ENCODE results near the gene MFSD2A. TPM values are rescaled to one million over a fixed set of nuclear protein-coding genes. Genes with fewer than 3 reads are reported as not detected.

MFSD2A gene
- total and polyA plus RNA-seq, 9 of the 15 experiments (the other 6 are each of a cell fraction or from before 2014, with no cell fraction given): 0.06 to 0.40 (median 0.15) TPM; not detected in 4

DNA sequence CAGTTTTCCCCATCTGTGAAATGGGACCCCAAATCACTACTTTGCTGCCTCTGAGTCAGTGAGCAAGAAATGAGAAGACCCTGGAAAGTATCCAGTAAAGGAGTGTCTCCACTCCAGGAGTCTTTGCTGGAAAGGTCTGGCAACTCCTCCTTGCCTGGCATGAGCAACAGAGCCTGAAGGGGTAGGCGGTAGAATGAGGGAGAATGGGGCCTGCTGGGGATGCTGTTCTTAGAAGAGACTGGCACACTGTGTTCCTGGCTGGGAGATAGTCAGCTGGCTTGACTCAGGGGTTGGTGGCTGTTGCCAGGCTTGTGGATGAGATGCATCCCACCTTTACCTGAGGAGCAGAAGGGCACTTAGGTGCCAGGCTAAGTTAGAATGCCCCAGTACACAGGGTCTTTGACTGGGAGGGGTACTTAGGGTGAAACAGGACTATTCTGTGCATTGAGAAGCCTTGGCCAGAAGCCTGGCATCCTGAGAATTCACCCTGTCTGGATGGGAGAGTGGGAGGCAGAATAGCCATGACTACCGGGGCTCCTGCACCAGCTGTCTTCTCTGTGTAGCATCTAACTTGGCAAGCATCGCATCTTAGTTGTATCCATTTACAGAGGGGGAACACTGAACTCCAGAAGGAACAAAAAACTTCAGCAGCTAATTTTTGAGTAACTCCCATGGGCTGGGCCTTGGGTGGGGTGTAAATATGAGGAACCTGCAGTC lies 2.5 kb downstream of the MFSD2A start (continued):
- TF ChIP-seq ZNF175 (CRISPR knock-in tag; IDR thresholded peaks at IDR 0.05; ENCODE audit: low read depth) (no peak), LARP7 (IDR thresholded peaks at IDR 0.05) (no peak)

DNA sequence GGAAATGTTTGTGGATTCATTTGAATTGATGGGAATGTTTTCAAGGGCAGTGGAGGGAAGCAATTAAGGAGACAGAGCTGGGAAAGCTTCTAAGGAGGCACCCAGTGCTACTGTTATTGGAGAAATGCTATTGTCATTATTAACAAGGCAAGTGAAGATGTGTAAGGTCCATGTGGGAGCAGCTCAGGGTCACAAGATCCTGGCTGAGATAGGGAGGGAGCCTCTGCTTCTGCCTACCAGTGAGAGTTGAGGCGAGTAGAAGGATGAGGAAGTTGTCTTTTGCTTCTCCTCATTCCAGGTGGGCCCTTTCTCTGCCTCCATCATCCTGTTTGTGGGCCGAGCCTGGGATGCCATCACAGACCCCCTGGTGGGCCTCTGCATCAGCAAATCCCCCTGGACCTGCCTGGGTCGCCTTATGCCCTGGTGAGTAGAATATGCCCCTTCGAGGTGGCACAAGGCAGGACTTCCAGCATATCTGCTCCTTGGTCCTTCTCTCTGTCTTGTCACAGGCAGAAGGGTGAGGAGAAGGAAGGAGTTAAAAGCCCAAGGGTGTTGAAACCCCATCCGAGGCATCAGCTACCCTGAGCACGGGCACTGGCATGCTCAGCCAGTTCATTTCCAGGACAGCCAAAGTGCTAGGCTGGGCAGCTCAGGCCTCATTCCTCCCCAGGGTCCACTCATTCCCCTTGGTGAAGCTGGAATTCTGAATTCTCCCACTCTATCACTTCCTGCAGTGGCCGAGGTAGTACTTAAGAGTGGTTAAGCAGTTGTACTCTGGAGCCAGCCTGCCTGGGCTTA lies 3.7 kb downstream of the MFSD2A start:
- Histone ChIP-seq H4K20me1 (replicated peaks; ENCODE audit: control insufficient read depth, insufficient read depth, low read length) (no peaks in the 10 kb centered on the region), H3K79me2 (ENCODE audit: control insufficient read depth, insufficient read depth, low read length) (no peaks in the 10 kb centered on the region), H3K27ac (ENCODE audit: extremely low read depth, low read depth, low read length) (no peak overlapping the region), H3K36me3 (ENCODE audit: control insufficient read depth, insufficient read depth, low read length) (no peaks in the 10 kb centered on the region), H3K4me1 (replicated peaks in 1 of 2; ENCODE audit: control insufficient read depth in 2 of 2, insufficient read depth in 2 of 2, low read length in 2 of 2) (peaks cover 0 to 24% of the 10 kb centered on the region in 2 experiments; a peak in 3 of 5 replicates), H3K4me3 (no peak overlapping the region), H3K9ac (ENCODE audit: insufficient read depth in 1 of 2, low read depth in 2 of 2, low read length in 2 of 2) (no peak overlapping the region), H2AFZ (ENCODE audit: low read depth, low read length) (no peak overlapping the region), H3K27me3 (ENCODE audit: control insufficient read depth in 2 of 2, insufficient read depth in 2 of 2, low read length in 2 of 2) (peaks cover 35 to 44% of the 10 kb centered on the region in 2 experiments), H3K9me3 (replicated peaks; ENCODE audit: control insufficient read depth, insufficient read depth, low read depth, low read length) (no peaks in the 10 kb centered on the region), H3K9me1 (ENCODE audit: control insufficient read depth, insufficient read depth, low read length) (no peaks in the 10 kb centered on the region), H3K4me2 (ENCODE audit: insufficient read depth, low read length) (no peak overlapping the region)
- ATAC-seq: no peak
- ChIA-PET CTCF (ENCODE audit: low intra/inter-chr PET ratio) (no interaction called here), POLR2A (interaction anchor here (0.5 to 1.3 kb wide), 5 partner anchors 9 to 133 kb away, joined by 3 to 4 read pairs (median 3); no protein-coding TSS in a partner anchor)
- DNase-seq (ENCODE audit: extremely low read depth in 1 of 4, low spot score in 3 of 4): no peak
- no TSS peak for BruUV-seq (replicated peaks)
- WGBS (ENCODE audit: insufficient coverage, low coverage, missing lambda C conversion rate): 3% methylated on average over 7 of the region's 7 CpGs
- intact Hi-C loops (cut with micrococcal nuclease): no loop called here
- in situ Hi-C loops (cut with MboI): no loop called here
- TF ChIP-seq, protein P1, sequence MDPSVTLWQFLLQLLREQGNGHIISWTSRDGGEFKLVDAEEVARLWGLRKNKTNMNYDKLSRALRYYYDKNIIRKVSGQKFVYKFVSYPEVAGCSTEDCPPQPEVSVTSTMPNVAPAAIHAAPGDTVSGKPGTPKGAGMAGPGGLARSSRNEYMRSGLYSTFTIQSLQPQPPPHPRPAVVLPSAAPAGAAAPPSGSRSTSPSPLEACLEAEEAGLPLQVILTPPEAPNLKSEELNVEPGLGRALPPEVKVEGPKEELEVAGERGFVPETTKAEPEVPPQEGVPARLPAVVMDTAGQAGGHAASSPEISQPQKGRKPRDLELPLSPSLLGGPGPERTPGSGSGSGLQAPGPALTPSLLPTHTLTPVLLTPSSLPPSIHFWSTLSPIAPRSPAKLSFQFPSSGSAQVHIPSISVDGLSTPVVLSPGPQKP (CRISPR knock-in tag; IDR thresholded peaks at IDR 0.05): no peak
- TF ChIP-seq, protein P2, sequence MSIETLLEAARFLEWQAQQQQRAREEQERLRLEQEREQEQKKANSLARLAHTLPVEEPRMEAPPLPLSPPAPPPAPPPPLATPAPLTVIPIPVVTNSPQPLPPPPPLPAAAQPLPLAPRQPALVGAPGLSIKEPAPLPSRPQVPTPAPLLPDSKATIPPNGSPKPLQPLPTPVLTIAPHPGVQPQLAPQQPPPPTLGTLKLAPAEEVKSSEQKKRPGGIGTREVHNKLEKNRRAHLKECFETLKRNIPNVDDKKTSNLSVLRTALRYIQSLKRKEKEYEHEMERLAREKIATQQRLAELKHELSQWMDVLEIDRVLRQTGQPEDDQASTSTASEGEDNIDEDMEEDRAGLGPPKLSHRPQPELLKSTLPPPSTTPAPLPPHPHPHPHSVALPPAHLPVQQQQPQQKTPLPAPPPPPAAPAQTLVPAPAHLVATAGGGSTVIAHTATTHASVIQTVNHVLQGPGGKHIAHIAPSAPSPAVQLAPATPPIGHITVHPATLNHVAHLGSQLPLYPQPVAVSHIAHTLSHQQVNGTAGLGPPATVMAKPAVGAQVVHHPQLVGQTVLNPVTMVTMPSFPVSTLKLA (conservative IDR thresholded peaks at IDR 0.05): no peak
- TF ChIP-seq GATA2 (CRISPR knock-in tag; IDR thresholded peaks at IDR 0.05) (peak; percentile 49), CTBP1 (IDR thresholded peaks at IDR 0.05; ENCODE audit: borderline replicate concordance) (peak; percentile 67; the same call in 1 of the 2 replicates)
- FAIRE-seq: no peak

Data from K562 (cell line).